Mesenchymal stem cell (in vitro differentiated cells and primary cell): Measurements from ENCODE around the gene TRIM44.
A peak's percentile ranks its signal among the peaks of the same experiment; 100 is the strongest.

Experiments
- DNase-seq: peaks from one replicate; pipeline ENCODE4 v3.0.0-alpha.2; 2013
- H2AFZ ChIP-seq: one replicate; pipeline ENCODE4 v1.6.1; 2013; ENCODE audit warnings: low read depth, mild to moderate bottlenecking, control low read depth, inconsistent platforms, low read length, moderate library complexity
- H2AK5ac ChIP-seq: 2 replicates; pipeline ENCODE4 v1.6.1; 2013; ENCODE audit warnings: low read length, moderate library complexity, mild to moderate bottlenecking, inconsistent platforms; ENCODE audit not compliant: severe bottlenecking
- H2BK120ac ChIP-seq: one replicate; pipeline ENCODE4 v1.6.1; 2013; ENCODE audit warnings: low read depth, mild to moderate bottlenecking, inconsistent platforms, low read length, moderate library complexity
- H2BK12ac ChIP-seq, 2 experiments: one replicate each; pipeline ENCODE4 v1.6.1; 2013; ENCODE audit warnings: inconsistent platforms in 2 of 2, low read length in 2 of 2, mild to moderate bottlenecking in 2 of 2, moderate library complexity in 2 of 2, control low read depth in 1 of 2
- H2BK15ac ChIP-seq: one replicate; pipeline ENCODE4 v1.6.1; 2013; ENCODE audit warnings: mild to moderate bottlenecking, low read depth, inconsistent platforms; ENCODE audit not compliant: poor library complexity, severe bottlenecking
- H2BK5ac ChIP-seq: 2 replicates; pipeline ENCODE4 v1.6.1; 2013; ENCODE audit warnings: low read depth, mild to moderate bottlenecking, low read length, control low read depth, inconsistent platforms; ENCODE audit not compliant: poor library complexity, severe bottlenecking
- H3K14ac ChIP-seq, 2 experiments: one replicate each; pipeline ENCODE4 v1.6.1; 2013; ENCODE audit warnings: inconsistent platforms in 2 of 2, low read length in 2 of 2, control low read depth in 1 of 2, mild to moderate bottlenecking in 1 of 2, moderate library complexity in 1 of 2
- H3K18ac ChIP-seq, 2 experiments: one replicate each; pipeline ENCODE4 v1.6.1; 2013; ENCODE audit warnings: inconsistent platforms in 2 of 2, low read length in 2 of 2, control low read depth in 1 of 2, low read depth in 1 of 2, mild to moderate bottlenecking in 1 of 2
- H3K23ac ChIP-seq, 2 experiments: one replicate each; pipeline ENCODE4 v1.6.1; 2013; ENCODE audit warnings: inconsistent platforms in 2 of 2, low read length in 2 of 2, mild to moderate bottlenecking in 2 of 2, moderate library complexity in 2 of 2, control low read depth in 1 of 2
- H3K27ac ChIP-seq: 2 replicates; pipeline ENCODE4 v1.5.1; 2013; ENCODE audit warnings: mild to moderate bottlenecking, moderate library complexity, low read length, control low read depth, inconsistent platforms; ENCODE audit not compliant: poor library complexity, severe bottlenecking
- H3K27me3 ChIP-seq, 2 experiments: 2 replicates each; pipeline versions ENCODE4 v1.6.1 to v1.7.0; 2013; ENCODE audit warnings: low read length in 2 of 2, mild to moderate bottlenecking in 2 of 2, moderate library complexity in 2 of 2, control low read depth in 1 of 2, inconsistent platforms in 1 of 2; ENCODE audit not compliant: control insufficient read depth in 1 of 2, insufficient read depth in 1 of 2
- H3K36me3 ChIP-seq, 2 experiments: 2 replicates each; pipeline versions ENCODE4 v1.6.1 to v1.7.0; 2013; ENCODE audit warnings: low read length in 2 of 2, control low read depth in 1 of 2, inconsistent platforms in 1 of 2, low read depth in 1 of 2, mild to moderate bottlenecking in 1 of 2; ENCODE audit not compliant: insufficient read depth in 2 of 2, control insufficient read depth in 1 of 2
- H3K4ac ChIP-seq, 2 experiments: one replicate each; pipeline ENCODE4 v1.6.1; 2013; ENCODE audit warnings: inconsistent platforms in 2 of 2, low read length in 2 of 2, mild to moderate bottlenecking in 2 of 2, moderate library complexity in 2 of 2, control low read depth in 1 of 2, low read depth in 1 of 2
- H3K4me1 ChIP-seq: 2 replicates; pipeline ENCODE4 v1.6.1; 2013; ENCODE audit warnings: low read depth, low read length, control low read depth; ENCODE audit not compliant: control insufficient read depth, insufficient read depth
- H3K4me2 ChIP-seq: 2 replicates; pipeline ENCODE4 v1.6.1; 2013; ENCODE audit warnings: low read length, mild to moderate bottlenecking, inconsistent platforms; ENCODE audit not compliant: poor library complexity, severe bottlenecking
- H3K4me3 ChIP-seq, 2 experiments: 2 replicates each; pipeline versions ENCODE4 v1.5.1 to v1.7.0; 2013; ENCODE audit warnings: low read length in 2 of 2, mild to moderate bottlenecking in 2 of 2, control low read depth in 1 of 2, low read depth in 1 of 2; ENCODE audit not compliant: insufficient read depth in 1 of 2
- H3K79me1 ChIP-seq: replicated peaks from 2 replicates; pipeline ENCODE4 v1.6.1; 2013; ENCODE audit warnings: mild to moderate bottlenecking, control low read depth, low read length, inconsistent platforms; ENCODE audit not compliant: poor library complexity, severe bottlenecking
- H3K9ac ChIP-seq: 2 replicates; pipeline ENCODE4 v1.7.0; 2013; ENCODE audit warnings: mild to moderate bottlenecking, low read length, moderate library complexity
- H3K9me3 ChIP-seq: 2 replicates; pipeline ENCODE4 v1.7.0; 2013; ENCODE audit warnings: mild to moderate bottlenecking, low read length; ENCODE audit not compliant: control insufficient read depth
- H4K8ac ChIP-seq: one replicate; pipeline ENCODE4 v1.6.1; 2013; ENCODE audit warnings: inconsistent platforms, mild to moderate bottlenecking, low read length, moderate library complexity
- H4K91ac ChIP-seq: one replicate; pipeline ENCODE4 v1.6.1; 2013; ENCODE audit warnings: mild to moderate bottlenecking, low read length, inconsistent platforms
- WGBS: methylation state at CpG from one replicate; pipeline ENCODE4 v1.1.7; 2013; ENCODE audit warnings: mixed read lengths; 5-methylcytosine and 5-hydroxymethylcytosine counted together

The TRIM44 gene

GRCh38 chr11:35735903-35736302, 73.3 kb downstream of the TRIM44 start:
- Histone ChIP-seq H4K91ac (no peak overlapping the region), H2BK15ac (no peak overlapping the region), H3K23ac (no peak overlapping the region), H2AK5ac (no peak overlapping the region), H4K8ac (no peak overlapping the region), H2BK5ac (no peak overlapping the region), H3K4me2 (no peak overlapping the region), H3K36me3 (peaks cover 3 to 54% of the 10 kb centered on the region in 2 experiments), H3K4me3 (no peak overlapping the region), H2BK120ac (no peak overlapping the region), H3K9ac (no peak overlapping the region), H3K4ac (no peak overlapping the region), H2AFZ (no peak overlapping the region), H3K79me1 (peaks cover 24% of the 10 kb centered on the region), H3K4me1 (no peaks in the 10 kb centered on the region), H3K14ac (no peak overlapping the region), H3K18ac (no peak overlapping the region), H3K27me3 (no peaks in the 10 kb centered on the region), H3K27ac (no peak overlapping the region), H3K9me3 (peaks cover 3% of the 10 kb centered on the region), H2BK12ac (no peak overlapping the region)
- DNase-seq = peak; percentile 8

DNA sequence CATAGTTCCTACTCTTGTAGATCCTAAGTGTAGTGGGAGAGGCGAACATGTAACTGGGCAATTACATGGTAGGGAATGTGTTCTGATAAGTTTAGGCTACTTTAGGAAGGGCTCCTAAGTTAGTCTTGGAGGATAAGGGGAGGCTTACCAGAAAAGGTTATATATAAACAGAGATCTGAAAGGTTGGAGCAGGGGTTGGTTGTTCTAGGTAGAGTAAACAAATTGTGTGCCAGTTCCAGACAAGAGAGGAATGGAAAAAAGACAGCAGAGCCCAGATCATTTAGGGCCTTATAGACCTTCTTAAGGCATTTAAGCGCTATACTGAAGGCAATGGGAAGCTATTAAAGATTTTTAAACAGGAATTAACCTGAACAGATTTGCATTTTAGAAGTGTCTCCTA, 74.4 kb downstream of the TRIM44 start:
- no peak for DNase-seq
- H2AFZ ChIP-seq = no peak overlapping the region
- WGBS = 98% methylated on average over 2 of the region's 2 CpGs

GRCh38 chr11:35740061-35740799, 77.7 kb downstream of the TRIM44 start:
- H3K23ac ChIP-seq = no peak overlapping the region
- H2BK5ac ChIP-seq = no peak overlapping the region
- H3K36me3 ChIP-seq = peaks cover 0 to 61% of the 10 kb centered on the region in 2 experiments

More for the DNA sequence above, 74.4 kb downstream of the TRIM44 start:
- H3K79me1 ChIP-seq = peaks cover 28% of the 10 kb centered on the region
- no peak overlapping the region for H4K91ac ChIP-seq
- H2BK5ac ChIP-seq = no peak overlapping the region
- no peak overlapping the region for H3K23ac ChIP-seq
- H3K4ac ChIP-seq = no peak overlapping the region
- H2BK15ac ChIP-seq = no peak overlapping the region
- H3K4me2 ChIP-seq = no peak overlapping the region
- no peaks in the 10 kb centered on the region for H3K27me3 ChIP-seq
- H3K27ac ChIP-seq = no peak overlapping the region
- no peak overlapping the region for H2BK12ac ChIP-seq
- no peak overlapping the region for H3K14ac ChIP-seq
- H3K9ac ChIP-seq = no peak overlapping the region
- no peak overlapping the region for H2AK5ac ChIP-seq
- no peaks in the 10 kb centered on the region for H3K9me3 ChIP-seq
- H4K8ac ChIP-seq = no peak overlapping the region
- peaks cover 3 to 56% of the 10 kb centered on the region in 2 experiments for H3K36me3 ChIP-seq
- no peak overlapping the region for H2BK120ac ChIP-seq
- H3K4me3 ChIP-seq = no peak overlapping the region
- H3K4me1 ChIP-seq = no peaks in the 10 kb centered on the region
- no peak overlapping the region for H3K18ac ChIP-seq

DNA sequence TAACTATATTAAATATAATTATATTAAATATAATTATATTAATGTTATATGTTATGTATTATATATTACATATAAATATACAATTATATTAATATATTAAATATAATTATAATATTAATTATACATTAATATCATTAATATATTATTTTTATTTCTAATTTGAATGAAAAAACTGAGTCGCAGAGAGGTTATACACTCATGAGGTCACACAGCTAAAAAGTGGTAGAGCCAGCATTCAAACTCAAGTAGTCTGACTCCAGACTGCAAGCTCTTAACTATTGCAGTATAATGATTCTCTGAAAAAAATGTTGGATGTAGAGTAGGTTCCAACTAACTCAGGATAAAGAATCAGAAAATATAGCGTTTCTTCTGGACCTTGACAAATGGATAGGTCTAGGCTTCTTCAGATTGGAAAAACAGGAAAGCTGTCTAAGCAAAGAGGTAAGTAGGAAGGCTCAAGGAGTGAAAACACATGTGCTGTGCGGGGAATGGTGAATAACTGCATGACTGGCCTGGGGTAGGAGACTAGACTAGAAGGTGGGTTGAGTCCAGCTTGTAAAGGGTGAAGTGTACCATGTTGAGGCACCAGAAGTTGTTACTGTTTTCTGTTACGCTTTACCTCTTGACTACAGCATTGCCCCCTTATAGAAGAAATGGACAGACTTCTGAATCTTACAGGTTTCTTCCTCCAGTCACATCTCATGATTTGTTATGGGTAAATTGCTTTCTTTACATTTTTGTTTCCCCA, 80.3 kb downstream of the TRIM44 start:
- Histone ChIP-seq H3K4ac (no peak overlapping the region), H3K4me1 (no peaks in the 10 kb centered on the region), H3K4me3 (no peak overlapping the region), H4K8ac (no peak overlapping the region), H3K9me3 (no peaks in the 10 kb centered on the region), H3K27me3 (no peaks in the 10 kb centered on the region), H2BK12ac (no peak overlapping the region), H3K27ac (no peak overlapping the region), H3K79me1 (peaks cover 24% of the 10 kb centered on the region), H2AFZ (no peak overlapping the region), H3K36me3 (peaks cover 0 to 43% of the 10 kb centered on the region in 2 experiments), H2AK5ac (no peak overlapping the region), H3K18ac (no peak overlapping the region), H3K9ac (no peak overlapping the region), H3K14ac (no peak overlapping the region), H3K23ac (no peak overlapping the region), H3K4me2 (no peak overlapping the region), H4K91ac (no peak overlapping the region), H2BK5ac (no peak overlapping the region), H2BK15ac (no peak overlapping the region), H2BK120ac (no peak overlapping the region)
- no peak for DNase-seq
- WGBS = 98% methylated on average over 3 of the region's 4 CpGs

More at GRCh38 chr11:35740061-35740799, 77.7 kb downstream of the TRIM44 start:
- whole genome bisulfite sequencing = 90% methylated on average over 4 of the region's 4 CpGs
- Histone ChIP-seq H3K4ac (no peak overlapping the region), H2BK15ac (no peak overlapping the region), H3K18ac (no peak overlapping the region), H2AK5ac (no peak overlapping the region), H3K27ac (no peak overlapping the region), H3K4me3 (no peak overlapping the region), H2BK120ac (no peak overlapping the region), H2AFZ (no peak overlapping the region), H4K8ac (no peak overlapping the region), H3K79me1 (peaks cover 27% of the 10 kb centered on the region), H4K91ac (no peak overlapping the region), H3K4me1 (no peaks in the 10 kb centered on the region), H3K9ac (no peak overlapping the region), H3K4me2 (no peak overlapping the region), H3K27me3 (no peaks in the 10 kb centered on the region), H2BK12ac (no peak overlapping the region), H3K9me3 (no peaks in the 10 kb centered on the region), H3K14ac (no peak overlapping the region)
- DNase-seq = no peak
